ENCODE data around the gene PTHLH.

GRCh38 chr12:27971121-27971489, 1.4 kb downstream of the PTHLH start:
- TF ChIP-seq SUZ12 (IDR thresholded peaks at IDR 0.05) (no peak), TARDBP (IDR thresholded peaks at IDR 0.05) (no peak), SP1 (IDR thresholded peaks at IDR 0.05) (no peak), FOXA1 (IDR thresholded peaks at IDR 0.05) (no peak), ARNT (IDR thresholded peaks at IDR 0.05) (no peak), ELF4 (IDR thresholded peaks at IDR 0.05) (no peak), L3MBTL2 (conservative IDR thresholded peaks at IDR 0.05) (no peak), LEF1 (IDR thresholded peaks at IDR 0.05; ENCODE audit: borderline replicate concordance) (no peak), BHLHE40 (IDR thresholded peaks at IDR 0.05; ENCODE audit: borderline replicate concordance) (no peak), ZNF384 (IDR thresholded peaks at IDR 0.05) (no peak), NFRKB (IDR thresholded peaks at IDR 0.05) (no peak), FOXK2 (IDR thresholded peaks at IDR 0.05) (no peak), FOXM1 (IDR thresholded peaks at IDR 0.05; ENCODE audit: borderline replicate concordance) (no peak), HDGF (IDR thresholded peaks at IDR 0.05; ENCODE audit: borderline replicate concordance) (no peak)
